Astrocyte (in vitro differentiated cells and primary cell): ENCODE measurements around the gene KCTD10. TPM values are rescaled to one million over a fixed set of nuclear protein-coding genes. Genes with fewer than 3 reads are reported as not detected.

Experiments used
- total RNA-seq: library from RNA; stranded (reverse); gene quantifications from 2 replicates; pipeline ENCODE4 v1.2.1, GENCODE V29; 2021

KCTD10 gene
- total RNA-seq, 1 donor from 2014 or later: 118 TPM

Other genes with a start within 250 kb of the KCTD10 start
- not detected in 2 replicates for gene FOXN4, start 168.0 kb downstream of the KCTD10 start, total RNA-seq
- not detected in 2 replicates for gene MYO1H, start 129.4 kb downstream of the KCTD10 start, total RNA-seq
- gene UBE3B, start 334 bp upstream of the KCTD10 start, total RNA-seq: 34.4 and 42.6 TPM in 2 replicates
- gene MMAB, start 96.2 kb upstream of the KCTD10 start, total RNA-seq: 15.2 and 17.8 TPM in 2 replicates
- gene MVK, start 96.5 kb upstream of the KCTD10 start, total RNA-seq: 9.7 and 12.4 TPM in 2 replicates
- gene FAM222A, start 236.5 kb upstream of the KCTD10 start, total RNA-seq: 1.2 and 1.4 TPM in 2 replicates